K562 (cell line): ENCODE measurements around the gene ARHGAP32. TPM values are rescaled to one million over a fixed set of nuclear protein-coding genes. Genes with fewer than 3 reads are reported as not detected.

ENCODE experiments used
- ATAC-seq: fragments of 200-7000 bp; cut with Tn5 transposase; 3 replicates; pipeline ENCODE4 v1.9.1; 2020; ENCODE audit warnings: moderate library complexity
- BruUV-seq: library from RNA; stranded (reverse); fragments of 400-500 nt; replicated peaks from 2 replicates; lab custom pipeline; 2021; lab: Mats Ljungman, UMichigan
- CTCF ChIA-PET: fragments of 300-600 bp; formaldehyde crosslinking; extraction: SDS; loops from one replicate; lab custom pipeline; 2021; ENCODE audit warnings: low intra/inter-chr PET ratio; lab: Yijun Ruan, JAX
- POLR2A ChIA-PET: fragments of 300-600, 350-650 bp; sonication (Branson Sonifier 250); formaldehyde crosslinking; extraction: SDS; loops from one replicate; lab custom pipeline; 2021; ENCODE audit warnings: antibody characterized with exemption, inconsistent platforms; lab: Yijun Ruan, JAX
- DNase-seq, 4 experiments: peaks; one replicate each; pipeline versions ENCODE4 v3.0.0 to v3.0.0-alpha.2; 2011 to 2018; ENCODE audit warnings: low spot score in 3 of 4, mixed read lengths in 3 of 4; ENCODE audit errors: extremely low read depth in 1 of 4
- FAIRE-seq: peaks from 2 replicates; lab custom pipeline; 2011; peaks lifted over from hg19 to GRCh38; lab: Jason Lieb, UNC
- H2AFZ ChIP-seq: 2 replicates; pipeline ENCODE4 v1.6.0; 2011; ENCODE audit warnings: low read depth, low read length, control low read depth, inconsistent platforms
- H3K27ac ChIP-seq: fragments of 200-600 bp; 3 replicates; pipeline ENCODE4 v1.8.0; 2011; ENCODE audit warnings: low read depth, mild to moderate bottlenecking, control low read depth, inconsistent platforms, low read length, moderate library complexity, mixed read lengths; ENCODE audit errors: extremely low read depth
- H3K27me3 ChIP-seq, 2 experiments: fragments of 300-600 bp in 1 of 2; 2 replicates in 1 of 2; 3 replicates in 1 of 2; pipeline versions ENCODE4 v1.6.0 to v1.8.0; 2011; ENCODE audit warnings: inconsistent platforms in 2 of 2, low read length in 2 of 2, mild to moderate bottlenecking in 1 of 2, mixed read lengths in 1 of 2, moderate library complexity in 1 of 2; ENCODE audit not compliant: control insufficient read depth in 2 of 2, insufficient read depth in 2 of 2
- H3K36me3 ChIP-seq: fragments of 300-600 bp; 3 replicates; pipeline ENCODE4 v1.8.0; 2011; ENCODE audit warnings: mild to moderate bottlenecking, low read length, inconsistent platforms; ENCODE audit not compliant: control insufficient read depth, insufficient read depth
- H3K4me1 ChIP-seq, 2 experiments: fragments of 200-600 bp in 1 of 2; replicated peaks in 1 of 2; 2 replicates in 1 of 2; 3 replicates in 1 of 2; pipeline versions ENCODE4 v1.5.1 to v1.8.0; 2011; ENCODE audit warnings: inconsistent platforms in 2 of 2, low read length in 2 of 2, mild to moderate bottlenecking in 1 of 2, mixed read lengths in 1 of 2, moderate library complexity in 1 of 2; ENCODE audit not compliant: control insufficient read depth in 2 of 2, insufficient read depth in 2 of 2
- H3K4me2 ChIP-seq: 2 replicates; pipeline ENCODE4 v1.6.1; 2011; ENCODE audit warnings: low read length, control low read depth, inconsistent platforms, mixed read lengths; ENCODE audit not compliant: insufficient read depth
- H3K4me3 ChIP-seq: fragments of 200-600 bp; sonication (generic), shearing (Covaris generic); 2 replicates; pipeline ENCODE4 v1.5.1; 2016; ENCODE audit warnings: control low read depth, inconsistent platforms
- H3K79me2 ChIP-seq: fragments of 200-600 bp; 3 replicates; pipeline ENCODE4 v1.8.0; 2011; ENCODE audit warnings: low read length, inconsistent platforms; ENCODE audit not compliant: control insufficient read depth, insufficient read depth
- H3K9ac ChIP-seq, 2 experiments: 2 replicates each; pipeline versions ENCODE4 v1.6.0 to v1.6.1; 2011; ENCODE audit warnings: low read depth in 2 of 2, low read length in 2 of 2, control low read depth in 1 of 2, inconsistent platforms in 1 of 2, mild to moderate bottlenecking in 1 of 2, mixed read lengths in 1 of 2; ENCODE audit not compliant: insufficient read depth in 1 of 2
- H3K9me1 ChIP-seq: one replicate; pipeline ENCODE4 v1.6.0; 2011; ENCODE audit warnings: inconsistent platforms, mild to moderate bottlenecking, low read length, moderate library complexity; ENCODE audit not compliant: control insufficient read depth, insufficient read depth
- H3K9me3 ChIP-seq: replicated peaks from 2 replicates; pipeline ENCODE4 v1.5.1; 2011; ENCODE audit warnings: low read depth, low read length, inconsistent platforms; ENCODE audit not compliant: control insufficient read depth, insufficient read depth
- H4K20me1 ChIP-seq: replicated peaks from 2 replicates; pipeline ENCODE4 v1.6.1; 2011; ENCODE audit warnings: low read length, inconsistent platforms, mixed read lengths; ENCODE audit not compliant: control insufficient read depth, insufficient read depth
- ADNP ChIP-seq: fragments of 200-800 bp; sonication (Bioruptor generic); IDR thresholded peaks from 2 replicates; pipeline ENCODE4 v1.6.1; 2016; ENCODE audit warnings: missing genetic modification characterization, missing compliant biosample characterization
- HDGF ChIP-seq: fragments of 450-650 bp; IDR thresholded peaks from 2 replicates; pipeline ENCODE4 v1.6.1; 2016
- KAT8 ChIP-seq: fragments of 450-650 bp; IDR thresholded peaks from 2 replicates; pipeline ENCODE4 v1.6.1; 2016; ENCODE audit warnings: low read depth, mild to moderate bottlenecking
- LARP7 ChIP-seq: fragments of 450-650 bp; IDR thresholded peaks from 2 replicates; pipeline ENCODE4 v1.6.1; 2016
- MCM5 ChIP-seq: fragments of 450-650 bp; IDR thresholded peaks from 2 replicates; pipeline ENCODE4 v1.6.1; 2016; ENCODE audit warnings: low read depth
- PCBP1 ChIP-seq: fragments of 200-400 bp; formaldehyde crosslinking; IDR thresholded peaks from 2 replicates; pipeline ENCODE4 v1.6.1; 2018; ENCODE audit warnings: mild to moderate bottlenecking, low read depth, low read length; ENCODE audit not compliant: poor library complexity, severe bottlenecking
- TCFL5 ChIP-seq: fragments of 250-450 bp; sonication (Bioruptor Pico); conservative IDR thresholded peaks from 2 replicates; pipeline ENCODE4 v1.6.1; 2021; ENCODE audit warnings: mild to moderate bottlenecking, moderate library complexity, matching md5 sums
- ZNF143 ChIP-seq: sonication (generic); formaldehyde crosslinking; IDR thresholded peaks from 2 replicates; pipeline ENCODE4 v1.9.0; 2022; ENCODE audit warnings: mild to moderate bottlenecking, missing genetic modification reagents
- ZNF592 ChIP-seq: fragments of 450-650 bp; IDR thresholded peaks from 2 replicates; pipeline ENCODE4 v1.6.1; 2017; ENCODE audit warnings: antibody characterized with exemption, mild to moderate bottlenecking
- WGBS: fragments of 100-300 bp; shearing (Covaris generic); methylation state at CpG from one replicate; pipeline ENCODE4 v1.1.6; 2016; ENCODE audit warnings: low coverage, mixed read lengths; ENCODE audit not compliant: insufficient coverage; ENCODE audit errors: missing lambda C conversion rate; 5-methylcytosine and 5-hydroxymethylcytosine counted together
- in situ Hi-C: fragments of 300-500 bp; cut with MboI; formaldehyde crosslinking; loops from 4 replicates; pipeline ENCODE4 v1.15.0; 2018; ENCODE audit warnings: inconsistent platforms, mixed read lengths
- intact Hi-C: fragments of 100-400 bp; cut with micrococcal nuclease; formaldehyde crosslinking; loops from 2 replicates; pipeline ENCODE4 v1.14.2; 2022
- polyA plus RNA-seq, 8 experiments: library from polyadenylated mRNA; depleted of rRNA in 4 of 8; stranded (reverse) in 5 of 8; unstranded in 3 of 8; fragments of >200 nt; fragmentation: Nextera tagmentation in 2 of 8; fragmentation: Illumina TruSeq in 1 of 8; extraction: Ambion mirVana in 2 of 8; extraction: Trizol in 1 of 8; gene quantifications; 2 replicates each; pipeline versions ENCODE4 v1.2.1 to v1.2.3, GENCODE V29; 2011 to 2014; ENCODE audit warnings: inconsistent platforms in 1 of 8, missing spikeins in 1 of 8
- total RNA-seq, 7 experiments: library from RNA; depleted of rRNA in 6 of 7; stranded (reverse); fragments of >200 nt in 6 of 7; fragmentation: Illumina TruSeq in 2 of 7; extraction: Trizol in 2 of 7; gene quantifications; 2 replicates each; pipeline versions ENCODE4 v1.2.1 to v1.2.3, GENCODE V29; 2011 to 2021; ENCODE audit warnings: low replicate concordance in 1 of 7
- TF ChIP-seq, protein P1 (sequence below): fragments of 450-650 bp; conservative IDR thresholded peaks from 2 replicates; pipeline ENCODE4 v1.6.1; 2016; ENCODE audit warnings: missing genetic modification characterization, low read depth, mild to moderate bottlenecking, control low read depth, missing compliant biosample characterization

ARHGAP32 gene
- total and polyA plus RNA-seq, 9 of the 15 experiments (the other 6 are each of a cell fraction or from before 2014, with no cell fraction given), result 0.18 TPM; not detected in 8

DNA sequence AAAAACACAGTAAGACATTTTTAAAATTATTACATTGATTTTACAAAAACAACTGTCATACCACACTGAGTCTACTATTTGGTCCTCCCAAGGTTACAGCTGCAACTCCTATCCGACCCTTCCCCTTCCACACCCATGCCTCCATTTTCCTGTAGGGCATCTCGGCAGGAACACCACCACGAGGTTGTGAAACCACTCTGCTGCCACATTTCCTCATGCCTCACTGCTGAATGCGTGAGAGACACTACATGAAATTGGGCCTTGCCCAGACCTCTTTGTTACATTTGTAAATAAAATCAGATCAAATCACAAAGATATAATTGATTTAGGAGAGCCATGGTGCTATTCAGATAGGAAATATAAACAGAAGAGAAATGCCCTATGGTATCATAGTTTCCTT, 2.0 kb downstream of the ARHGAP32 start:
- 0% methylated on average over 4 of the region's 4 CpGs for WGBS
- no peak for TF ChIP-seq TCFL5
- TF ChIP-seq KAT8, result no peak
- TF ChIP-seq MCM5, result no peak
- no peak for TF ChIP-seq HDGF
- TF ChIP-seq ZNF143 (CRISPR knock-in tag), result no peak
- TF ChIP-seq, all 486 proteins: peak for 0
- Histone ChIP-seq H3K4me2 (no peak overlapping the region), H3K4me1 (no peaks in the 10 kb centered on the region), H4K20me1 (no peaks in the 10 kb centered on the region), H3K36me3 (no peaks in the 10 kb centered on the region), H3K4me3 (no peak overlapping the region), H3K9ac (no peak overlapping the region), H3K27me3 (no peaks in the 10 kb centered on the region), H3K9me1 (no peaks in the 10 kb centered on the region), H2AFZ (no peak overlapping the region), H3K79me2 (no peaks in the 10 kb centered on the region), H3K27ac (no peak overlapping the region), H3K9me3 (no peaks in the 10 kb centered on the region)
- DNase-seq, result no peak
- in situ Hi-C loops (no loop called here), intact Hi-C loops (no loop called here)
- no TSS peak for BruUV-seq
- FAIRE-seq, result no peak
- ChIA-PET POLR2A (no interaction called here), CTCF (no interaction called here)
- no peak for ATAC-seq

- CTCF ChIA-PET, result no interaction called here
- 0% methylated on average over 1 of the region's 1 CpG for WGBS
- POLR2A ChIA-PET, result no interaction called here
- Histone ChIP-seq H3K27me3 (no peaks in the 10 kb centered on the region), H2AFZ (no peak overlapping the region), H3K9ac (no peak overlapping the region), H3K4me3 (no peak overlapping the region), H3K79me2 (no peaks in the 10 kb centered on the region), H3K9me1 (no peaks in the 10 kb centered on the region), H3K4me1 (no peaks in the 10 kb centered on the region), H4K20me1 (no peaks in the 10 kb centered on the region), H3K27ac (no peak overlapping the region), H3K4me2 (no peak overlapping the region), H3K9me3 (no peaks in the 10 kb centered on the region), H3K36me3 (no peaks in the 10 kb centered on the region)
- no peak for FAIRE-seq
- BruUV-seq, result no TSS peak
- in situ Hi-C loops (no loop called here), intact Hi-C loops (no loop called here)
- no peak for ATAC-seq
- DNase-seq, result no peak
- TF ChIP-seq ADNP (tag) (no peak), ZNF592 (no peak), PCBP1 (no peak), LARP7 (no peak)
- TF ChIP-seq, protein P1, sequence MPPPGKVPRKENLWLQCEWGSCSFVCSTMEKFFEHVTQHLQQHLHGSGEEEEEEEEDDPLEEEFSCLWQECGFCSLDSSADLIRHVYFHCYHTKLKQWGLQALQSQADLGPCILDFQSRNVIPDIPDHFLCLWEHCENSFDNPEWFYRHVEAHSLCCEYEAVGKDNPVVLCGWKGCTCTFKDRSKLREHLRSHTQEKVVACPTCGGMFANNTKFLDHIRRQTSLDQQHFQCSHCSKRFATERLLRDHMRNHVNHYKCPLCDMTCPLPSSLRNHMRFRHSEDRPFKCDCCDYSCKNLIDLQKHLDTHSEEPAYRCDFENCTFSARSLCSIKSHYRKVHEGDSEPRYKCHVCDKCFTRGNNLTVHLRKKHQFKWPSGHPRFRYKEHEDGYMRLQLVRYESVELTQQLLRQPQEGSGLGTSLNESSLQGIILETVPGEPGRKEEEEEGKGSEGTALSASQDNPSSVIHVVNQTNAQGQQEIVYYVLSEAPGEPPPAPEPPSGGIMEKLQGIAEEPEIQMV, result no peak
Observed at GRCh38 chr11:129189646-129190045, 2.5 kb downstream of the ARHGAP32 start.
